H1 (cell line): ENCODE data around the gene GARNL3. TPM values are rescaled to one million over a fixed set of nuclear protein-coding genes. Genes with fewer than 3 reads are reported as not detected.

Experiments used
- CBX8 ChIP-seq: fragments of 300-800, 300-1000 bp; sonication (generic); IDR thresholded peaks from 2 replicates; pipeline ENCODE4 v1.7.1; 2016; ENCODE audit warnings: low read depth, low read length, borderline replicate concordance
- JUN ChIP-seq: IDR thresholded peaks from 2 replicates; pipeline ENCODE4 v1.6.1; 2011; ENCODE audit warnings: low read depth, mild to moderate bottlenecking, improper control_type of control experiment, low read length
- SAP30 ChIP-seq: fragments of 300-600 bp; sonication (generic); IDR thresholded peaks from 2 replicates; pipeline ENCODE4 v1.7.1; 2012; ENCODE audit warnings: low read length, moderate library complexity, mild to moderate bottlenecking, inconsistent platforms; ENCODE audit not compliant: insufficient read depth, insufficient replicate concordance
- TCF12 ChIP-seq: IDR thresholded peaks from 2 replicates; pipeline ENCODE4 v1.6.1; 2011; ENCODE audit warnings: low read depth, mild to moderate bottlenecking, low read length
- polyA plus RNA-seq, 7 experiments: library from polyadenylated mRNA; depleted of rRNA in 3 of 7; stranded (reverse) in 5 of 7; unstranded in 2 of 7; fragments of >200 nt in 5 of 7; fragments of 200-250 nt in 2 of 7; gene quantifications; 1 replicate in 5 of 7; 2 replicates in 1 of 7; 4 replicates in 1 of 7; pipeline versions ENCODE4 v1.2.1 to v1.2.3, GENCODE V29; 2011 to 2013; ENCODE audit warnings: missing spikeins in 2 of 7, mixed read lengths in 2 of 7
- total RNA-seq: library from RNA; stranded (reverse); fragmentation: NEBNext Ultra II Directional; extraction: Animal tissue kit (Norgen Biotek cat#: 25700); gene quantifications from 2 replicates; pipeline ENCODE4 v1.2.1, GENCODE V29; 2021

GARNL3 gene
- total and polyA plus RNA-seq, 2 of the 8 experiments (the other 6 are each of a cell fraction or from before 2014, with no cell fraction given) = 6.5 to 18.3 TPM

DNA sequence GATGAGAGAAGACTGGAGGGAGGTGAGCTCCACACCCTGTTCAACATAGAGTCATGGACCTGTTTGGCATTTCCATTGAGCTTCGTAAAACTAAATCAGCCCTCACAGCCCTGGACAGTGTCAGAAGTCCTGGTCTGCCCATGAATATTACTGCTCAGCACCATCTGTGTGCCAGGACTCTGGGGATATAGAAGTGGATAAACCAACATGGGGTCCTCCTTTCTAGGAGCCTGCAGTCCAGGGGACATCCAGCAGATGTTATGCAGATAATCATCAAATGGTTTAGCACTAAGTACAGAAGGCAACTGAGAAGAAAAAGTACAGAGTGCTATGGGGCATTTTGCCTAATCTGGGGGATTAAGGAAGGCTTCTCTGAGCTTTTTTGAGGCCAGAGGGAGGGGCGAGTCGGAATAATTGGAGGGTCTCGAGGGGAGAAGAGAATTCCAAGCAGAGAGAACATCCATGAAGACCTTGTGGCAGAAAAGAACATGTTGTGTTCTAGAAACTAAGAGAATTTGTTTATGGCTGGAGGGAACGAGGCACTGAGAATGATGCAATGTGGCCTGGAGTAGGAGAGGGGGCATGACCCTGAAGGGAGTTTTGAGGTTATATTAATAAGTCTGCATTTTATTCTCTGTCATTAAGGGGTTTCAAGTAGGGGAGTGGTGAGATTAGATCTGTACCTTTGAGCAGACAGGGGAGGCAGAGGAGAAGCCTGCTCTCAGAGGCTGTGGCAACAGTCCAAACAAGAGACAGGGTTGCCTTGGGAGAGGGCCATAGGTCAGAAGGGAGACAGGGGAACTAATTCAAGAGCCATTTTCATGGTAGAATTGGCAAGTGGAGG lies 68.9 kb downstream of the GARNL3 start (continued):
- TF ChIP-seq SAP30 (no peak), JUN (no peak), CBX8 (no peak), TCF12 (no peak)
